NCI-H1092 treated with DMSO at 0.1 percent for 48 hours (cell line): ENCODE data around the gene WNT7A.
"Not testable (repeated sequence)": the region's sequence is repeated elsewhere in the genome, so short reads cannot be mapped to it uniquely, and the experiment has no call there.

Experiments
- DNase-seq: peaks from one replicate; lab custom pipeline; 2025; lab: John Stamatoyannopoulos, UW

WNT7A gene

DNA sequence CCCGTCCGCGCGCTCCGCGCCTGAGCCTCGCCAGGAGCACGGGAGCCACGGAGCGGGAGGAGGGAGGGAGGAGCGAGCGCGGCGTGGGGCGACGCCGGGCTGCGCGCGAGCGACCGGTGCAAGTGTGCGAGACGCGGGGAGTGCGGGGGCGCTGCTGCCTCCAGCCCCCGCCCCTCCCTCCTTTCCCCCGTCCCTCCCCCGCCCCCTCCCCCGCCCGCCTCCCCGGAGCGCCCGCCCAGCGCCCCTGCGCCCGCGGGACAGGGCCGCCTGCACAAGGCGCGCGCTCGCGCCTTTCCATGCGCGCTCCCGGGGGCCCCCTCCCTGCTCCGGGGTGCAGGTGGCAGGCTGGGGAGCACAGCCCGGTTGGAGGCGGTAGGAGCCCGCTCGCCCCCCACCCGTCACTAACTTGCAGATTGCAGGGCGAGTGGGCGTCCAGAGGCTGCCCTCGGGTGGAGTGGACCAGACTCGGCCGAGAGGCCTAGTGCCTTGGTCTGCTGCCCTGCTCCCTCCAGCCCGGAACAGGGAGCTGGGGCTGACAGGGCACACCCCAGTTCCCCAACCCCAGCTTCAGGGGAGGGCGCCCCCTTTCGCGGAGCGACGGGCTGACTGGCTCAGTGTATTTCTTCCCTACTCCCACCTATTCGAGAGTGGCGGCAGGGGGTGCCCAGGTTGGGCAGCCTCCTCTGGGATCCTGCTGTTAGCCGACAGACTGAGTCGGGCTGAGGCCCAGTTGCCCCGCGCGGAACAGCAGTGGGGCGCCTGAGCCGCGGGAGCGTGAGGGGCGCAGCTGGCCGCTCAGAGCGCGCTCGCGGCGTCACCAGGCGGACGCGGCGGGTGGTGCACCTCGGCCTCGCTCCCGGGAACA lies at the start of gene WNT7A:
Gene WNT7A, minus strand, starts transcription at position 126 of the 865 bp plus-strand sequence. CDS start 255 bp downstream, outside the sequence.
- DNase-seq = no peak

DNA sequence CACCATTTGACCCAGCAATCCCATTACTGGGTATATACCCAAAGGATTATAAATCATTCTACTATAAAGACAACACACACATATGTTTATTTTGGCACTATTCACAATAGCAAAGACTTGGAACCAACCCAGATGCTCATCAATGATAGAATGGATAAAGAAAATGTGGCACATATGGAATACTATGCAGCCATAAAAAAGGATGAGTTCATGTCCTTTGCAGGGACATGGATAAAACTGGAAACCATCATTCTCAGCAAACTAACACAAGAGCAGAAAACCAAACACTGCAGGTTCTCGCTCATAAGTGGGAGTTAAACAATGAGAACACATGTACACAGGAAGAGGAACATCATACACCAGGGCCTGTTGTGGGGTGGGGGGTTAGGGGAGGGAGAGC lies 48.9 kb upstream of the WNT7A start:
- not testable (repeated sequence) for DNase-seq

DNA sequence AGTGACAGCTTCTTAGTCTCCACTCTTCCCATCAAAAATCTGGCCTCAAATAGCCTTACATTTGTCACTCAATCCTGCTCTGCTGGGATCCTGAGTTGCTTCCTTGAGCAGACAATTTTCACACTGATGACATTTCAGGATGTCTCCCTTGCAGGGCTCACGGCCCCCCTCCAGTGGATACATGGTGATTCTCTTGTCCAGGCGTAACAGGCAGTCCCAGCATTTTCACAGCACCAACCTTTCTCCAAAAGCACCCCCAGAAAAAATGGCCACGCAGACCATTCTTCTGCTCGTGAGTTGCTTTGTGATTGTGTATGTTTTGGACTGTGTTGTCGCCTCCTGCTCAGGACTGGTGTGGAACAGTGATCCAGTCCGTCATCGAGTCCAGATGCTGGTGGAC lies 47.4 kb upstream of the WNT7A start:
- DNase-seq = no peak

DNA sequence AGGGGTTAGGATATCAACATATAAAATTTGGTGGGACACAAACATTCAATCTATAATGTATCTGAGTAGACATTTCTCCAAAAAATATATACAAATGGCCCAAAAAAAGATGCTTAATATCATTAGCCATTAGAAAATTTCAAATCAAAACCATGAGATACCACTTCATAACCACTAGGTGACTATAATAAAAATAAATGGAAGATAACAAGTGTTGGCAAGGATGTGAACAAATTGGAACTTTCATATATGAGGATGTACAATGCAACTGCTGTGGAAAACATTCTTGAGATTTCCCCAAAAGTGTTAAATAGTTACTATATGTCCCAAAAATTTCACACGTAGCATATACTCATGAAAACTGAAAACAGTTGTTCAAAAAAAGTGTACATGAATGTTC lies 36.5 kb upstream of the WNT7A start:
- DNase-seq = no peak

DNA sequence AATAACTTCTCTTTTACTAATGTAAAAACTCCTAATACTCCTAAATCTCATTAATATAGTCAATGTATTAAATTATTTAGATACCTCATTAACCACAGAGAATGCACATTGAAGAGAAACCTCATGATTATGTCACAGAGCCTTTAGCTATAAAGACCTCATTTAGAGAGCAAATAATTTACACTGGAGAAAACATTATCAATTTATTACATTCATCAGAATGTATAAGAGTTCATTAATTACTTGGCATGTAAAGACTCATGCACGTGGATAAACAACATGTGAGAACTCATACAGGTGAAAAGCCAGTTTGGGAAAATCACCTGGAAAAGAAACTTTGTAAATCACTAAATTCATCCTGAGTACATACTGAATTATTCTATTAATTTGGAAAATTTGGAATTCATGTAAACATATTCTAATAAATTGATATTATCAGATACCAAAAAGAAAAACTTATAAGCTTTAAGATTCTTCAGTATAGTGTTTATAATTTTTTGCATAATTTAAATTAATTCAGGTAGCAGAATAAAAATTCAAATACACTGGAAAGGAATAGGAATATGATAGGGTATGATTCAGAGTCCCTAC lies 22.9 kb upstream of the WNT7A start:
- no peak for DNase-seq

DNA sequence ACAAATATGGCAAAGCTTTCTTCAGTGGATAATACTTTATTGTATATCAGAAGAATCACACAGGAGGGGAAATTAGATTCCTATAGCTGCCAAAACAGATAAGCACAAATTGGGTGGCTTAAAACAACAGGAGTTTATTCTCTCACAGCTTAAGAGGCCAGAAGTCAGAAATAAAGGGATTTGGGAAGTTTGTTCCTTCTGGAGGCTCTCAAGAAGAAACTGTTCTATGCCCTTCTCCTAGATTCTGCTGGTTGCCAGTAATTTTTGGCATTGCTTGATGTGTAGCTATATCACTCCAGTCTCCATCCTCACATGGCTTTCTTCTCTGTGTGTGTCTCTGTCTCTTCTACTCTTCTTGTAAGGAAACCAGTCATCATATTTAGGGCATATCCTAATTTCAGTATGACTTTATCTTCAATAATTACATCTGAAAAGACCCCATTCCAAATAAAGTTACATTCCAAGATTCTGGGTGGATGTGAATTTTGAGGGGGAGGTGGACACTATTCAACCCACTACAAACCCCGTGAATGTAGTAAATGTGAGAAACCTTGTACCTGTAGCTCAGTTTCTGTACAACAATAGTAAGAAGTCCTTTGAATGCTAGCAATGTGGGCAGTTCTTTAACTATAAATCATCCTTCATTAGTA lies 22.2 kb upstream of the WNT7A start:
- no peak for DNase-seq

DNA sequence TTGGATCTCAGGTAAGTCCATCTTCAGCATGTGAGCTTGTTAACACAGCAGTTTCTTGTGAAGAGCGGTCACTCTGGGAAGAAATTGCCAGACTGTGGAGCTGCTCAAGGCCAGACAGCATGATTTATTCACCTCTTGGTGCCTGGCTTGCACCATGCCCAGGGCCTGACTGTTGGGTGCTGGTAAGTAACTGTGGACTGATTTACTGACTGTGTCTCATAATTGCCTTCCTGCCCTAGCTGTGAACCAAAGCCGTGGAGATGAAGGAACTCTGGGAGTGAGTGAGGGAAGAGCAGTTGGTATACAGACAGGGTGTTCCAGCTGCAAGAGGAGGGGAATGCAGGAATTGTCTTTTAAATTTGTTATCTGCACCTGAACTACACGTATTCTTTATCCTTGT lies 18.5 kb upstream of the WNT7A start:
- no peak for DNase-seq

DNA sequence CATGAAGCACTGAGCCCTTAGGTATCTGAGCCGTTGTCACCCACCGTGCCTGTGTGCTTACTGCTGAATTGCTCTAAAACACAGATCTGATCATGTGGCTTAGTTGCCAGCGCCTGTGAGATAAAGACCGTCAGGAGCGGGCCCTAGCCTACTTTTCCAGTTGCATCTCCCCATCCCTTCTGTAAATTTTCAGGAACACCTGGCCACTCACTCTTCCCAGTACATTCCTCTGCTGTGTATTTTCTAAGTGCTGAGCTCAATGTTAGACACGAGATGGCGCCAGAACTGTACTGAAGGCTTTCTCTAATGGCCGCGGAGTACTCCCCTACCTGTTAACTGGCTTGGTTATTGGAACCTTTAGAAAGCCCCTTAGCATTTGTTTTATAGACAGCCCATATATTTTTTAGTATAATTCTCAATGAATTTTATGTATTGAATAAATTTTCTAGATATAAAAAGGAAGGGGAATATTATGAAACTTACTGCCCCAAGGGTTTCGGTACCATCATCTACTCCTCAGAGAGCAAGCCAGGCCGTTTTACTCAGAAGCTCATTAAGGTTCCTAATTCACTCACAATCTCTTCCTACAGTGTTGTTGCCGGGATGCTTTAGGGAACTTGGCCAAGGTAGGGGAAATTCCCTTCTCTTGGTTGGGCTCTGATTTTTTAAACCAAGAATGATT lies 16.7 kb upstream of the WNT7A start:
- peak; percentile 52 for DNase-seq

DNA sequence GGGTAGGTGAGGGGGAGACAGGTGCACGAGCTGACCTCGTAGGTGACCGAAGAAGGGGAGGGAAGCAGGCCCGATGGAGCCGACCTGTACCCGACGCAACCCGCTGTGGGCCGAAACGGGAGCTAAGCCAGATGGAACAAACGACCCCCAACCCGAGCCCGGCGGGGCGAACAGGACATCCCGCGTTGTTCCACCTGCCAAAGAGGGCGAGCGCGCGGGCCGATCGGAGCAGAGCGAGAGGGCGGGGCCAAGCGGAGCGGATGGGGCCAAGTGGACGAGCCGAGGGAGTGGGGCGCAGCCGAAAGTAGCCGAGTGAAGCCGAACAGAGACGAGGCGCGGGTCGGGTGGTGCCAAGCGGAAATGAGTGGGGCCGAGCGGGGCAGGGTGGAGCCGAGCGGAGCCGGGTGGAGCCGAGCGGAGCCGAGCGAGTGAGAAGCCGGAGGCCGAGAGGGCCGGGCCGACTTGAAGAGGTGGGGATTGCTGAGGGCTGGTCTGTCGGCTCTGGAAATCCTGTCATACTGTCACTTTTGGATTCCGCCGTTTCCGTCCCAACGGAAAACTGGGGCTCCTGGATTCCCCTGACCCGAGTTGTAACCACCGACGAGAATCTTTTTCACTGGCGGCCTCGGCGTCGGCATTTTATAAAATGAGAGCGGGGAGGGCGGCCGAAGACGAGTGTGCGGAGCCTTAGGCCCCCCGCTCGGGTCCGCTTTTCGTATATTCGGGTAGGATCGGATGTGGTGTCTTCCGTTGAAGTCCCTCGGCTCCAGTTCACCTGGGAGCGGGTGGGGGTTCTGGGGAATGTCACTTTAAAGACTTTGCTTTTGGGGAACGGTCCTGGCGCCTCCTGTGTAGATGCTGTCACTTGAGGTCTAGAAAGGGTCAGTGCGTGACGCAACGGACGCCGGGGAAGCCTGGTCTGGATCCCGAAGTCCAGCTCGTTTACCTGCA lies 15.6 kb upstream of the WNT7A start:
- DNase-seq = peak; percentile 57

DNA sequence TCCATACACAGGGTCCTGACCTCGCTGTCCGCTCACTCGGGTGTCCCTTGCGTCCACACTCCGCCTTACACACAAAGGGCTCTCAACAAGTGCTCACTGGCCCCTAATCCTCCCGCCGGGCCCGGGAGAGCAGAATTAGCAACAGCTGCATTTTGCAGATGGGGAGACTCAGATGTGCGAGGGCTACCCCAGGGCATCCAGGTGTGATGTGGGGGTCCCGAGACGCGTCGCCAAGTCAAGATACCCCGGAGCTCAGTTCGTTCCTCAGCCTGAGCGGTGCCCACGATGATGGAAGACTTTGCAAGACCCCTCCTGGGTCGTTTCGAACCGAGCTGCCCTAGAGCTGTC lies 14.9 kb upstream of the WNT7A start:
- DNase-seq = no peak

DNA sequence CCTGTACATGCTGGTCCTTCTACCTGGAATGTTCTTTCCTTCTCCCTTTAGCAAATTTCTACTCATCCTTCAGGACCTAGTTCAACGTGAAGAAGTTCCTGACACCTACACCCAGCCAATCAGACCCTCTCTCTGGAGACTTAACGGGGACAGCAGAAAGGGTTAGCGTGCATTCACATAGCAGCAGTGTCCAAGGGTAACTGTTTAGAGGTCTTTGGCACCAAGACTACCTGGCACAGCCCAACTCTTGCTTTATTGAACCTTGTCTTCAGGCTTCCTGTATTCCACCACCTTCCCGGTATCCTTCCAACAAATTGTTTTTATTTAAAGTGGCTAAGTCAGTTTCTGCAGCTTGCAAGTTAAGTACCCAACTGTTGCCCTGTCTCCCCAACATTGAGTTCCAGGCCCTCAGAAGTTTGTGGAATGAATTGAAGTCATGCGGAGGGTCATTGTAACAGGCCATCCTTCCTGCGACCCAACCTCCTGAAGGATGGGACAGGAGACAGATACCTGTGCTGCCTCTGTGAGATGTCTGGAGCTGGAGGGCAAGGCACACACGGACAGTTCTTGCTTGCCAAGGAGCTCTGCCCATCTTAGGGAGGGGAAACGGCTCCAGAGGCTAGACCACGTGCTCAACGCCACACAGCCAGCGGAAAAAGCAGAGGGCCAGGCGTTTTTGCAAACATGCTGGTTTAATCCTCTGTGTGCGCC lies 14.4 kb upstream of the WNT7A start:
- DNase-seq = no peak

DNA sequence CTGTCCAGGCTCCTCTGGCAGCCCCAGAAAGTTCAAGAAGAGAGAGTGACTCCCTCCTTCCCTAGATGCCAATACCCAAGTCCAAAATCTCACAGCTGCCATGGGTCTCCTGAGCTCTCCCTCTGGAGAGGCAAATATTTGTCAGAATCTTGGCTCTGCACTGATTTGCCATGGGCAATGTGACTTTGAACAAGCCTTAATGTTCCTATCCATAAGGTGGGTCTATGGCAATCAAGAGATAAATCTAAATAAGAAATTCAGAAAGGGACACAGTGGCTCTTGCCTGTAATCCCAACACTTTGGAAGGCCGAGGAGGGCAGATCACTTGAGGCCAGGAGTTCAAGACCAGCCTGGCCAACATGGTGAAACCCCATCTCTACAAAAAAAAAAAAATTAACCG lies 12.4 kb upstream of the WNT7A start:
- DNase-seq = no peak

DNA sequence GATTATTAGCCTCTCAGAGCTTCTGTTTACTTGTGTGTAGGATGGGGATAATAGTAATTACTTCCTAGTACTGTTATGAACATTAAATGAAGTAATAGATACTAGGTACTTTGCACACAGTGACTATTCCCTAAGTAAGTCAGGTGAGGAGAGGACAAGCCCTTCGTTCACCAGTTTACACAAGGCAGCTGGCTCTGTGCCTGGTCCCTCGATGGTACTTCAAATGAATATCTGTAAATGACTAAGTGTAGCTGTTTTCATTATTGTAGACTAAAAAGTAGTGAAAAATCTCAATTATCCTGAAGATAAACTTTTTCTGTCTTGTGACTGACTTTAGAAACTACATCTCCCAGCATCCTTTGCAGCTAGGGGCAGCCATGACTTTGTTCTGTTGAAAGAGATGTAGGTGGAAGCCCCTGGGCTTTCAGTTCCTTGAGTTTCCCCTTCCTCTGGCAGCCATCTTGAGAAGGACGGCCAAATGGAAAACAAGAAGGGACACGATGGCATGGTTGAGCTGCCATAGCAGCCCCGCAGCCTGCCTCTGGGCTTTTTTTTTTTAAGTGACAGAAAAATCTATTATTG lies 11.7 kb upstream of the WNT7A start:
- DNase-seq = no peak

DNA sequence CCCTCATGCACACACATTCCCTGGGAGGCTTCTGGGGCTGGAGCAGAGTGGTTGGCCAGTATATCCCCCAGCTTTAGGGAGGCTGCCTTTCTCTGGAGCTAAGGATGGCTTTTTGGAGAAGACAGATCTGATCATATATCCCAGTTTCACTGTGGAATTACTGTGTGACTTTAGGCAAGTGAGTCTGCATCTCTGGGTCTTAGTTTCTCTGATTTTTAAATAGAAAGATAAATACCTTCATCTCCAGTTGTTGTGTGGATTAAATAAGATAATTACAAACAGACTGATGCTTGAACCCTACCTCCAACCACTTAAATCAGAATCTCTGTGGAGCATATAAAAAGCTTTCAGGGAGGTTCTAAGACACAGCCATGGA lies 11.1 kb upstream of the WNT7A start:
- DNase-seq = no peak

DNA sequence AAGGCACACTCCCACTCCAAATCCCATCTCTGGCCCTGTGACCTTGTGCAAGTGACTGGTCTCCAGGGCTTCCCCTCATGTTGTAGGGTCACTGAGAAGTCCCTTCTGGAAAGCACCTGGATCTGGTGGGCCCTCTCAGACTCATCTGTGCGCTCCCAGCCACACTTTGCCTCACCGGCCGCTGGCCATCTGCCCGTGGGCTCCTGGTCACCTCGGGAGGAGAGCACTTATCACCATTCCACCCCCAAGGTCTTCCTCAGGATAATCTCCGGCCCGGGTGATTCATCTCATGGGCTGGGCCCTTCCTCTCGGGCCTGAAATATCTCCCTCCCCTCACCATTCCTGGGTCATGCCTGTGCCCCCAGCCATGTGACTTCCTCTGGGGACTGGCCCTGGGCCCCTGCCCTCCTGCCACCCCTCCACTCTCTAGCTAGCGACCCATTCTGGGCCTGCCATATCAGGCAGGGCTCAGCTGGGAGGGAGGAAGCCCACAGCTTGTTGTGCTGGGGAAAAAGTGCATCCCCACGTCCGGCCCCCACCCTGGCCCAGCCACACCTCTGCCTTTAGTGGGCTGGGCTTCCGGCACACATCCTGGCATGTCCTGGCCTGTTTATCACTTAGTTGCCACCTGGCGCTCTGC lies 10.6 kb upstream of the WNT7A start:
- DNase-seq = no peak

DNA sequence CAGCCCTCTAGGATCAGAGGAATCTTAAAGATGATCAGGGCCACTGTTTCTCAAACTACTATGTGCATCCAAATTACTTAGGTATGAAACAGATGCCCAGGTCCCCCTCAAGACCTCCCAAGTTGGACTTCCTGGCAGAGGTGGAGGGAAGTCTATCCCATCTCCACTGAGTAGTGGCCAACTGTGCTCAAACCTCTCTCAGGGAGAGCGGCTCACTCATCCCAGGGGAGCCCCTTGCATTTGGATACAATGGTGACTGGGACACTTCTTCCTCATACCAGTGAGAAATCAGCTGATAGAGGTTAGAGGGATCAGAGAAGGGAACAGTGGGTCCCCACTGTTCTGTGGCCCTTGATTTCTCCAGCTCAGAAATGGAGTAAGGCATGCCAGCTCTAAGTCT lies 8.7 kb upstream of the WNT7A start:
- no peak for DNase-seq

DNA sequence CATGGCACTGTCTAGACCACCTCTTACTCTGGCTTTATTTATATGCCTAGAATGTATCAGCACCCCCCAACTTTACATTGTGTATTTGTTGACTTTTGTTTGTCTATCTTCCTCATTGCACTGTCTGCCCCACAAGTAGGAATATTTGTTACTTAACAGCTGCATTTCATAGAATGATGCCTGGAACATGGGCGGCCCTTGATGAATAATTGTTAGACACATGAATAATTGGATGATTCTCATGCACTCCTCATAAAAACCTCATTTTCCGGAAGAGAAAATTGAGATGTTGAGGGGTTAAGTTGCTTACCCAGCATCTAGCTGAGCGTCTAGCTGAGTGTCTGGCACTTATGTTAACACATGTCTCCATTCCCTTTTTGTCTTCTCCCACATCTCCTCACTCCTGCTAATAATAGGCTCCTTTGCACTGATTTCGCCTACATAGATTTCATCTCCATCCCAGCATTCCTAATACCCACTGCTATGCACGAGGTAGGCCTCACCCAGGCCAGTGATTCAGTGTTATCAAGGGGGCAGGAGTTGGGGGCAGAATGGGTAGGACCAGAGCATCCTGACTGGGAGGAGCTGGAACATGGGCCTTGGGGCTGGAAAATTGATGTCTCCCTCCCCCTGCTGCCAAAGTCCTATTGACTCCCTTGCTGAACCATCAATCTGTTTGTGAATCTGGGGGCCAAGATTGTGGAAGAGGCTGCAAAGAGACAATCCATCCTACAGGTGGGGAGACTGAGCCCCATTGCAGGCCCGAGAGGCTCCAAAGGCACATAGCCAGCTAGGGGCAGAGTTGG lies 7.8 kb upstream of the WNT7A start:
- no peak for DNase-seq

DNA sequence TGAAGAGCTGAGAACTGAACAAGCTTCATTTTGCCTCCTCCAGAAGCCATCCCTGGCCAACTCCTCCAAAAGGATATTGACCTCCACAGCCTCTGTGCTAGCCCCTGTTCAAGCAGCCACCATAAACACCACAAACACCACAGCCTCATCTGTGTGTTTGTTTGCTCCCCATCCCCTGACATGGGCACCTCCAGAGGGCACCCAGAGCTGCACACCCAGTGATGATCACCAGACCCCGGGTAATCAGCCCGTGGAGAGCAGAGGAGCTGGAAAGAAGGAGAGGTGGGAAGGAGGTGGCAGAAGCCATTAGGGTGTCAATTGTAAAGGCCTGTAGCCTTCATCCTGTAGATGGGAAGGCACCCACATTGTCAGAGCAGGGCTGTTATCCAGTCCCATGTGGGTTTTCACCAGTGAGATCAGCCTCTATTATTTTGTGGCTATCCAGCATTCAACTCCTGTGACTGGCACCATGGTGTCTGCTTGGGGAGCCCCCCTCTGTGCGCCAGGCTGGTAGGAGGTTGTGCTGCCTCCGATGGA lies 6.8 kb upstream of the WNT7A start:
- DNase-seq = no peak

DNA sequence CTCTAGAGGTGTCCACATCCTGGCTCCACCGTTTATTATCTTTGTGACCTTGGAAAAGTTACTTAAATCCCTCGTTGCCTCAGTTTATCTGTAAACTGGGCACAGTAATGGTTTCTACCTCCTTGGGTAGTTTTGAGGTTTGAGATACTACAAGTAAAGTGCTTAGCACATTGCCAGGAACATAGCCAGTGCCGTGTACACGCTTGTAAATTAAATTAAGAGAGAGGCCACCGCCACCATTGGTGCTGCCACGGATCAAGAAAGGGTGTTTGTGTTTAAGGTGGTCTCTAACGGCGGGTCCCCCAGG lies 5.8 kb upstream of the WNT7A start:
- no peak for DNase-seq
